ENCODE data around the gene SPATS2L.

SPATS2L gene

GRCh38 chr2:200393191-200393590, 86.7 kb downstream of the SPATS2L start:
- H4K20me1 ChIP-seq (ENCODE audit: insufficient read depth, low read length, poor library complexity, severe bottlenecking) = no peaks in the 10 kb centered on the region
- H2AFZ ChIP-seq (ENCODE audit: low read length) = no peak overlapping the region
- H3K79me2 ChIP-seq (ENCODE audit: insufficient read depth, low read length) = no peaks in the 10 kb centered on the region

GRCh38 chr2:200394045-200394444, 87.6 kb downstream of the SPATS2L start:
- Histone ChIP-seq H3K9me2 (replicated peaks; ENCODE audit: low read depth, low read length) (no peaks in the 10 kb centered on the region), H3K4me3 (ENCODE audit: low read length, poor library complexity, severe bottlenecking) (no peak overlapping the region), H3K27me3 (ENCODE audit: insufficient read depth, low read length, poor library complexity, severe bottlenecking) (peaks cover 8% of the 10 kb centered on the region), H3K4me2 (ENCODE audit: low read depth, low read length, poor library complexity, severe bottlenecking) (no peak overlapping the region), H3K9ac (ENCODE audit: low read depth, low read length, poor library complexity, severe bottlenecking) (no peak overlapping the region), H3K79me2 (ENCODE audit: insufficient read depth, low read length) (no peaks in the 10 kb centered on the region), H3K36me3 (ENCODE audit: insufficient read depth, low read length) (no peaks in the 10 kb centered on the region), H3F3A (ENCODE audit: low read depth) (no peaks in the 10 kb centered on the region), H3K9me3 (ENCODE audit: insufficient read depth, low read depth, low read length) (no peaks in the 10 kb centered on the region), H2AFZ (ENCODE audit: low read length) (no peak overlapping the region), H3K4me1 (ENCODE audit: insufficient read depth, low read length, poor library complexity, severe bottlenecking) (no peaks in the 10 kb centered on the region), H4K20me1 (ENCODE audit: insufficient read depth, low read length, poor library complexity, severe bottlenecking) (no peaks in the 10 kb centered on the region)
- TF ChIP-seq EZH2phosphoT487 (IDR thresholded peaks at IDR 0.05; ENCODE audit: borderline replicate concordance) (no peak), CTCF (conservative IDR thresholded peaks at IDR 0.05; ENCODE audit: low read length) (no peak)

More at GRCh38 chr2:200393191-200393590, 86.7 kb downstream of the SPATS2L start:
- Histone ChIP-seq H3K9me3 (ENCODE audit: insufficient read depth, low read depth, low read length) (no peaks in the 10 kb centered on the region), H3K36me3 (ENCODE audit: insufficient read depth, low read length) (no peaks in the 10 kb centered on the region), H3K27me3 (ENCODE audit: insufficient read depth, low read length, poor library complexity, severe bottlenecking) (peaks cover 8% of the 10 kb centered on the region), H3K4me3 (ENCODE audit: low read length, poor library complexity, severe bottlenecking) (no peak overlapping the region), H3K4me1 (ENCODE audit: insufficient read depth, low read length, poor library complexity, severe bottlenecking) (no peaks in the 10 kb centered on the region), H3F3A (ENCODE audit: low read depth) (no peaks in the 10 kb centered on the region), H3K4me2 (ENCODE audit: low read depth, low read length, poor library complexity, severe bottlenecking) (no peak overlapping the region), H3K9me2 (replicated peaks; ENCODE audit: low read depth, low read length) (no peaks in the 10 kb centered on the region), H3K9ac (ENCODE audit: low read depth, low read length, poor library complexity, severe bottlenecking) (no peak overlapping the region)
- TF ChIP-seq EZH2phosphoT487 (IDR thresholded peaks at IDR 0.05; ENCODE audit: borderline replicate concordance) (no peak), CTCF (conservative IDR thresholded peaks at IDR 0.05; ENCODE audit: low read length) (no peak)

GRCh38 chr2:200396781-200397242, 90.3 kb downstream of the SPATS2L start:
- no peaks in the 10 kb centered on the region for H4K20me1 ChIP-seq (ENCODE audit: insufficient read depth, low read length, poor library complexity, severe bottlenecking)
- no peaks in the 10 kb centered on the region for H3K9me2 ChIP-seq (replicated peaks; ENCODE audit: low read depth, low read length)
- no peak overlapping the region for H3K4me3 ChIP-seq (ENCODE audit: low read length, poor library complexity, severe bottlenecking)
- H3K79me2 ChIP-seq (ENCODE audit: insufficient read depth, low read length) = no peaks in the 10 kb centered on the region
- no peak overlapping the region for H3K4me2 ChIP-seq (ENCODE audit: low read depth, low read length, poor library complexity, severe bottlenecking)
- no peak for TF ChIP-seq CTCF (conservative IDR thresholded peaks at IDR 0.05; ENCODE audit: low read length)
- no peak for TF ChIP-seq EZH2phosphoT487 (IDR thresholded peaks at IDR 0.05; ENCODE audit: borderline replicate concordance)
- peaks cover 8% of the 10 kb centered on the region for H3K27me3 ChIP-seq (ENCODE audit: insufficient read depth, low read length, poor library complexity, severe bottlenecking)
- H3K9ac ChIP-seq (ENCODE audit: low read depth, low read length, poor library complexity, severe bottlenecking) = no peak overlapping the region
- no peaks in the 10 kb centered on the region for H3K36me3 ChIP-seq (ENCODE audit: insufficient read depth, low read length)
- H3F3A ChIP-seq (ENCODE audit: low read depth) = no peaks in the 10 kb centered on the region
- no peak overlapping the region for H2AFZ ChIP-seq (ENCODE audit: low read length)
- H3K9me3 ChIP-seq (ENCODE audit: insufficient read depth, low read depth, low read length) = no peaks in the 10 kb centered on the region
- no peaks in the 10 kb centered on the region for H3K4me1 ChIP-seq (ENCODE audit: insufficient read depth, low read length, poor library complexity, severe bottlenecking)

Measured in Loucy (cell line).